Activated CD4-positive, alpha-beta T cell treated with anti-CD3 and anti-CD28 coated beads for 36 hours (primary cell): ENCODE data around the gene FRMD3. TPM values are rescaled to one million over a fixed set of nuclear protein-coding genes. Genes with fewer than 3 reads are reported as not detected.

Source experiments
- ATAC-seq: fragments of 200-7000 bp; cut with Tn5 transposase; one replicate; pipeline ENCODE4 v1.10.0; 2021; ENCODE audit warnings: mild to moderate bottlenecking, moderate library complexity
- CTCF ChIA-PET: fragments of 350-600 bp; sonication (Branson Sonifier 250); formaldehyde crosslinking; loops from one replicate; lab custom pipeline; 2021; ENCODE audit warnings: antibody characterized with exemption; lab: Charles Lee
- POLR2A ChIA-PET: fragments of 350-600 bp; sonication (Branson Sonifier 250); formaldehyde crosslinking; loops from one replicate; lab custom pipeline; 2021; ENCODE audit warnings: antibody characterized with exemption, inconsistent platforms; lab: Charles Lee
- DNase-seq: peaks from one replicate; pipeline ENCODE4 v3.0.0-alpha.2; 2020
- H3K27ac Mint-ChIP-seq: one replicate; pipeline ENCODE4 v1.8.0; 2021; ENCODE audit warnings: mixed read lengths
- H3K27me3 Mint-ChIP-seq: one replicate; pipeline ENCODE4 v1.8.0; 2021; ENCODE audit warnings: mixed read lengths
- H3K36me3 Mint-ChIP-seq: one replicate; pipeline ENCODE4 v1.8.0; 2021; ENCODE audit warnings: low read depth, mixed read lengths
- H3K4me1 Mint-ChIP-seq: one replicate; pipeline ENCODE4 v1.8.0; 2021; ENCODE audit warnings: mixed read lengths
- H3K4me3 Mint-ChIP-seq: one replicate; pipeline ENCODE4 v1.8.0; 2021; ENCODE audit warnings: mild to moderate bottlenecking, moderate library complexity, mixed read lengths
- H3K9me3 Mint-ChIP-seq: one replicate; pipeline ENCODE4 v1.8.0; 2021; ENCODE audit warnings: low read depth, mixed read lengths
- intact Hi-C, 2 experiments: fragments of 100-400 bp; cut with DNase I in 1 of 2; cut with micrococcal nuclease in 1 of 2; formaldehyde crosslinking; loops; one replicate each; pipeline versions ENCODE4 v1.14.2 to v1.15.1; 2022 to 2024; cut with DNase I, micrococcal nuclease
- total RNA-seq, 2 experiments: library from RNA; stranded (reverse); gene quantifications; one replicate each; pipeline ENCODE4 v1.2.3, GENCODE V29; 2021

Gene FRMD3
- total RNA-seq, 2 experiments from 2014 or later, result 0.35 to 0.46 TPM

DNA sequence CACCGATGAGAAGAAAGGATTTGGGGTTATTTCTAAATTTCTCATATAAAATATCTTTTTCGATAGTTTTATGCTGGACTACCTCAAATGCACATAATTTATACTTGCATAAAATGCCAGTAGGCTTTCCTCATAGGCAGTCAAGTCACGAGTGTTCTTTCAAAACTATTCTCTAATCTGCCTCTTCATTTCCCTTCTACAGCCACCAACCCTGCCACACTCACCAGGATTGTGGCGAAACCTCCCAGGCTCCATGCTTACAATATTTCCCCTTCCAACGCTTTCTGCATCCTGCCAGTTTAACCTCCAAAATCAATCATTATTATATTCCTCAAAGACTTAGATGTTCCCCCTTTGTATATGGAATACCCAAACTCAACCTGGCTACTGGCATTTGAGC is 65.4 kb downstream of the FRMD3 start:
- ChIA-PET POLR2A (no interaction called here), CTCF (no interaction called here)
- Mint-ChIP-seq H3K9me3 (peaks cover 2% of the 10 kb centered on the region), H3K27me3 (peaks cover 9% of the 10 kb centered on the region), H3K27ac (no peak overlapping the region), H3K4me1 (peaks cover 27% of the 10 kb centered on the region), H3K36me3 (no peaks in the 10 kb centered on the region), H3K4me3 (no peak overlapping the region)
- intact Hi-C loops, result loop anchor here in 1 of 2 experiments (2.0 to 5.0 kb wide), 2 partner anchors 140 to 235 kb away; partner anchors contain the start of gene UBQLN1
- DNase-seq (no peak), ATAC-seq (no peak)

GRCh38 chr9:83472221-83472665 is 66.0 kb downstream of the FRMD3 start:
- intact Hi-C loops, result loop anchor here in 1 of 2 experiments (2.0 to 5.0 kb wide), 2 partner anchors 139 to 235 kb away; partner anchors contain the start of gene UBQLN1
- peak; percentile 50 for ATAC-seq

DNA sequence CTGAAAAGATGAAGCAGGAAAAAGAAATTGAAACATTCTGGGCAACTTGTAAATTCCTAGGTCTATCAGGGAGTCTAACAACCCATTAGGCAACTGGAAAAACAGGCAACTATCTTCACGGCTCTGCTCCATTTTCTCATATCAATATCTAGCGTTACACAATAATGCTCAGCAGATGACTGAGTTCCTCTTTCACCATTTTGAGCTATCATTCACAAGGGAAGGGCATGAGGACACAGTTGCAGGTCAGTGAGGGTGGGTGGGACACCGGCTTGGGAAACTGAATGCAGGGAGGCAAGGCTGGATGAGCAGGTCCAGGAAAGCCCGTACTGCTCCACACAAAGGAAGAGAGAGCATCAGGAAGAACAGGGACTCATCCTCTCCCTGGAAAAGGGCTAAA is 67.0 kb downstream of the FRMD3 start:
- ChIA-PET CTCF (interaction anchor here (0.5 kb wide), 1 partner anchor 299 kb away, joined by 4 read pairs; no protein-coding TSS in a partner anchor), POLR2A (no interaction called here)
- no peak overlapping the region for H3K4me3 Mint-ChIP-seq
- H3K27me3 Mint-ChIP-seq, result peaks cover 9% of the 10 kb centered on the region
- no peaks in the 10 kb centered on the region for H3K36me3 Mint-ChIP-seq
- ATAC-seq, result no peak
- intact Hi-C loops, result loop anchor here in 1 of 2 experiments (5.0 kb wide), 1 partner anchor 236 kb away; the partner anchor contains the start of gene UBQLN1
- peaks cover 27% of the 10 kb centered on the region for H3K4me1 Mint-ChIP-seq
- H3K27ac Mint-ChIP-seq, result no peak overlapping the region
- no peak for DNase-seq
- H3K9me3 Mint-ChIP-seq, result peaks cover 2% of the 10 kb centered on the region

More at GRCh38 chr9:83472221-83472665, 66.0 kb downstream of the FRMD3 start:
- Mint-ChIP-seq H3K27me3 (peaks cover 9% of the 10 kb centered on the region), H3K9me3 (peaks cover 2% of the 10 kb centered on the region), H3K27ac (no peak overlapping the region), H3K4me1 (peaks cover 27% of the 10 kb centered on the region), H3K36me3 (no peaks in the 10 kb centered on the region), H3K4me3 (no peak overlapping the region)
- ChIA-PET CTCF (interaction anchor here (0.7 kb wide), 1 partner anchor 619 kb away, joined by 3 read pairs; no protein-coding TSS in a partner anchor), POLR2A (no interaction called here)
- DNase-seq, result no peak

- Mint-ChIP-seq H3K4me3 (no peak overlapping the region), H3K36me3 (no peaks in the 10 kb centered on the region), H3K27me3 (peaks cover 7% of the 10 kb centered on the region), H3K27ac (no peak overlapping the region), H3K4me1 (peaks cover 27% of the 10 kb centered on the region), H3K9me3 (no peaks in the 10 kb centered on the region)
- ChIA-PET POLR2A (no interaction called here), CTCF (no interaction called here)
- ATAC-seq (no peak), DNase-seq (no peak)
- intact Hi-C loops, result loop anchor here in 1 of 2 experiments (5.0 kb wide), 1 partner anchor 238 kb away; the partner anchor contains the start of gene UBQLN1
Measured at GRCh38 chr9:83469722-83470121, 68.5 kb downstream of the FRMD3 start.

DNA sequence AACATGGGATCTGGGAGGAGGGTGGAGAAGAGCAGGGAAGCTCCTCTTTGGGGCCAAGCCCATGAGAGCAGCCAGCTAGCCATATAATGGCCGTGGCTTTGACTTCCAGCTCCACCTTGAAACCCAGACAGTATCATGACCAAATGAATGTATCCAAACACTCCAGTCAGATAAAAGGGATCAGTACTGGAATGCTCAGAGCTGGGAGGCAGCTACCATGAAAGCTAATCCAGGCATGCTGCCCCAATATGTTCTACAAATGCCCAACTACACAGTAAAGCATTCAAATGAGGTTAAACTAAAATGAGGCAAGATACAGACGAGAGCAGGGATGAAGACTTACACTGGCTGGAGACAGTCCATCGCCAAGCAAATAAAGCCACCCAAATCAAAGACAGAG is 69.4 kb downstream of the FRMD3 start:
- Mint-ChIP-seq H3K9me3 (no peaks in the 10 kb centered on the region), H3K36me3 (no peaks in the 10 kb centered on the region), H3K4me3 (no peak overlapping the region), H3K27ac (no peak overlapping the region), H3K4me1 (peaks cover 19% of the 10 kb centered on the region), H3K27me3 (peaks cover 7% of the 10 kb centered on the region)
- ATAC-seq, result no peak
- no peak for DNase-seq
- intact Hi-C loops, result no loop called here
- POLR2A ChIA-PET, result no interaction called here
- CTCF ChIA-PET, result no interaction called here

DNA sequence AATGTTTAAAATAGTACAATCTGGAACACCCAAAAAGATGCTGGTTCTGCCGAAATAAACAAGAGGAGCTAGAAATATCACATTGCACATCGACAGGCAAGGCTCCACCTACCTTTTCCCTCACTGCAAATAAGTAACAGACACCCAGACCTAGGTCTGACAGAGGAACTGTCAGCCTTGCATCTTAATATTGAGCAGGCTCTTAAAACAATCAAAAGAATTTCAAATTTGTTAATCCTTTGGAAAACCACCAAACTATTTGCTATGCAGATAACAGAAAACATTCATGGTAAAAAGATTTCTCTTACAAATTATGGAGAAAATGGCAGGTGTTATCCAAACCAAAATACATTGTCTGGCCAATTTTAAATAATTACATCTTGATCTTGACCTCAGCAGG is 71.3 kb downstream of the FRMD3 start:
- no peaks in the 10 kb centered on the region for H3K36me3 Mint-ChIP-seq
- CTCF ChIA-PET, result no interaction called here
- DNase-seq (no peak), ATAC-seq (no peak)
- peaks cover 3% of the 10 kb centered on the region for H3K4me1 Mint-ChIP-seq
- peaks cover 7% of the 10 kb centered on the region for H3K27me3 Mint-ChIP-seq
- H3K27ac Mint-ChIP-seq, result no peak overlapping the region
- POLR2A ChIA-PET, result no interaction called here
- intact Hi-C loops, result no loop called here
- H3K9me3 Mint-ChIP-seq, result no peaks in the 10 kb centered on the region
- no peak overlapping the region for H3K4me3 Mint-ChIP-seq

DNA sequence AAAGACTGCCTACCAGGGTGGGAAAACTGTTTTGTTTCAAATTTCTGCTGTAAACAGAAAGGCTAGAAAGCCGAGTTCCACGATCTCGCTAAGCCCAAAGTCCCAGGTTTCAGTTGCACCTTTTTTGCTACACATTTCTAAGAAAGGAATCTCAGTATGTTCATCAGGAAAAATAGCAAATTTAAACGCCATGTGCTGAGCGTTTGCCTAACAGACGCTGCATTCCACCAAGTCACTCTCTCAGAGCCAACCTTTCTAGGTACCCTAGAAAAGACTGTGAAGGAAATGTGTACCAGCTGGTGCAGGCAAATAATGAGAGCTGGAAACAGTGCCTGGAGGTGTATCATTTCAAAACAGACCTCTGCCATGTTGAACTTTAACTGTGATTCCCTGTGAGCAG is 71.8 kb downstream of the FRMD3 start:
- no peaks in the 10 kb centered on the region for H3K36me3 Mint-ChIP-seq
- no peaks in the 10 kb centered on the region for H3K4me1 Mint-ChIP-seq
- ChIA-PET POLR2A (no interaction called here), CTCF (no interaction called here)
- no peak overlapping the region for H3K4me3 Mint-ChIP-seq
- intact Hi-C loops, result no loop called here
- DNase-seq (no peak), ATAC-seq (no peak)
- peaks cover under 1% of the 10 kb centered on the region for H3K9me3 Mint-ChIP-seq
- H3K27me3 Mint-ChIP-seq, result peaks cover 7% of the 10 kb centered on the region
- H3K27ac Mint-ChIP-seq, result no peak overlapping the region

DNA sequence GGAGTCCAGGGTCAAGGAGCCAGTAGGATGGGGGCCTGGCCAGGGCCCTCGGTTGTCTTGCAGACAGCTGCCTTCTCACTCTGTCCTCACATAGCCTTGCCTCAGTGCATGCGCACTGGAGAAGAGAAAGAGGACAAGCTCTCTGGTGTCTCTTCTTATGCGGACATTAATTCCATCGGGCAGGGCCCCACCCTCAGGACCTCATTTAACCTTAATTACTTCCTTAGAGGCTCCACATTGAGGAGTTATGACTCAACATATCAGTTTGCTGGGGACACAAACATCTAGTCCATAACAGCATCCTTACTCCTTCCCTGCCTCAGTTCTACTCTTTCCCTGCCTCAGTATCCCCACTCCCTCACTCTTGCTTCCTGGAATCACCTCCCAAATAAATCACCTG is 78.4 kb downstream of the FRMD3 start:
- no peak for DNase-seq
- Mint-ChIP-seq H3K36me3 (no peaks in the 10 kb centered on the region), H3K4me3 (no peak overlapping the region), H3K27me3 (no peaks in the 10 kb centered on the region), H3K9me3 (peaks cover 2% of the 10 kb centered on the region), H3K27ac (no peak overlapping the region), H3K4me1 (no peaks in the 10 kb centered on the region)
- CTCF ChIA-PET, result interaction anchor here (0.5 kb wide), 1 partner anchor 12 kb away, joined by 3 read pairs; no protein-coding TSS in a partner anchor
- POLR2A ChIA-PET, result no interaction called here
- no peak for ATAC-seq
- intact Hi-C loops, result no loop called here

- CTCF ChIA-PET, result no interaction called here
Measured at GRCh38 chr9:83458530-83458929, 79.7 kb downstream of the FRMD3 start.

DNA sequence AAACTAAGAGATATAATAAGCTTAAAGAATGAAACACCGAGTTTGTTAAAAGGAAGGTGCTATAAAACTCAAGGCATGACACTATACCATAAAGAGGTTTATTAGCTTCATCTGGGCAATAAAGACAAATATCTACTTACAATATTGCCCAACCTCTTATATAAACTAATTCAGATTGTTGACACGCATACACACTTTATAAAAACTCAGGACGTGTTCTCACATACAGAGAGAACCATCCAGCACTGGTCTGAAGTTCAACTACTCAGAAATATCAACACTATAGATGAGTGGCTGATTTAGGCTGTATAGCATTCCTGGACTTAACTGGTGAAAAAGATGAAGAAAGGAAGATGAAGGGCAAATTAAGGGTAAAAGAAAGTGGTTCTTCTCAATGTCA is 81.2 kb downstream of the FRMD3 start:
- H3K27me3 Mint-ChIP-seq, result no peaks in the 10 kb centered on the region
- intact Hi-C loops, result no loop called here

More at GRCh38 chr9:83458530-83458929, 79.7 kb downstream of the FRMD3 start:
- Mint-ChIP-seq H3K4me1 (no peaks in the 10 kb centered on the region), H3K36me3 (no peaks in the 10 kb centered on the region), H3K4me3 (no peak overlapping the region), H3K9me3 (peaks cover 2% of the 10 kb centered on the region), H3K27me3 (no peaks in the 10 kb centered on the region), H3K27ac (no peak overlapping the region)
- intact Hi-C loops, result no loop called here
- POLR2A ChIA-PET, result no interaction called here
- DNase-seq (no peak), ATAC-seq (no peak)

GRCh38 chr9:83456226-83456625 is 82.0 kb downstream of the FRMD3 start:
- CTCF ChIA-PET, result interaction anchor here (0.8 kb wide), 1 partner anchor 12 kb away, joined by 3 read pairs; no protein-coding TSS in a partner anchor
- Mint-ChIP-seq H3K27me3 (no peaks in the 10 kb centered on the region), H3K4me1 (no peaks in the 10 kb centered on the region)

More for the DNA sequence above, 81.2 kb downstream of the FRMD3 start:
- Mint-ChIP-seq H3K36me3 (no peaks in the 10 kb centered on the region), H3K27ac (no peak overlapping the region), H3K4me1 (no peaks in the 10 kb centered on the region), H3K4me3 (no peak overlapping the region), H3K9me3 (peaks cover 2% of the 10 kb centered on the region)
- POLR2A ChIA-PET, result no interaction called here
- CTCF ChIA-PET, result interaction anchor here (0.6 to 0.8 kb wide), 2 partner anchors 11 to 139 kb away, joined by 3 to 4 read pairs; no protein-coding TSS in a partner anchor
- ATAC-seq (no peak), DNase-seq (no peak)

DNA sequence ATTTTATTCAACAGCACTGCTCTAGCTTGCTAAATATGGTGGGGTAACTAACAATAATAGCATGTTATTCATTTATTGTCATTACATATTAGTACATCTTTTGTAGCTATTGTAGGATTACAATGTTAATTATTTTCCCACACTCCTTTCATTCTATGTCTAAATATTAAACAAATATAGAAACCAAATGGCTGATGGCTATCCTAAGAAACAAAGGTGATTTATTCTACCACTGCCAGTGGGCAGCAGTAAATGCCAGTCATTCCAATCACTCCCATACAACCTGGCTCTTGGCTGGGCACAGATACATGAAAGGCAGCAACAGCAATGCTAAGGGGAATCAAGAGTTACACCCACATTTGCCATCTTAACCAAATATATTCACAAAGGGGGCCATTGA is 84.1 kb downstream of the FRMD3 start:
- H3K4me1 Mint-ChIP-seq, result no peaks in the 10 kb centered on the region
- no peak overlapping the region for H3K27ac Mint-ChIP-seq
- H3K9me3 Mint-ChIP-seq, result no peaks in the 10 kb centered on the region
- CTCF ChIA-PET, result no interaction called here
- intact Hi-C loops, result no loop called here
- no peaks in the 10 kb centered on the region for H3K36me3 Mint-ChIP-seq
- POLR2A ChIA-PET, result no interaction called here
- DNase-seq (no peak), ATAC-seq (no peak)
- no peak overlapping the region for H3K4me3 Mint-ChIP-seq
- H3K27me3 Mint-ChIP-seq, result no peaks in the 10 kb centered on the region

More at GRCh38 chr9:83456226-83456625, 82.0 kb downstream of the FRMD3 start:
- Mint-ChIP-seq H3K36me3 (no peaks in the 10 kb centered on the region), H3K27ac (no peak overlapping the region), H3K4me3 (no peak overlapping the region), H3K9me3 (no peaks in the 10 kb centered on the region)
- POLR2A ChIA-PET, result no interaction called here
- ATAC-seq (no peak), DNase-seq (no peak)
- intact Hi-C loops, result no loop called here
